ENCODE results near the gene DMKN.

- TF ChIP-seq CTCF (IDR thresholded peaks at IDR 0.05; ENCODE audit: extremely low read depth in 1 of 2, insufficient read depth in 1 of 2, low read depth in 1 of 2, low read length in 2 of 2) (no peak), POLR2A (IDR thresholded peaks at IDR 0.05; ENCODE audit: low read depth, low read length) (no peak)
These were observed 44.3 kb upstream of the DMKN start for GRCh38 chr19:35557539-35558399.

All from endothelial cell of umbilical vein (primary cell).